Choroid plexus epithelial cell (primary cell): ENCODE results near the gene KIN.
"Not testable (repeated sequence)": the region's sequence is repeated elsewhere in the genome, so short reads cannot be mapped to it uniquely, and the experiment has no call there.

Experiments used
- DNase-seq: peaks from one replicate; pipeline ENCODE4 v3.0.0-alpha.2; 2010; ENCODE audit warnings: low read depth
- H3K4me3 ChIP-seq: 2 replicates; pipeline ENCODE4 v1.5.1; 2011; ENCODE audit warnings: low read depth, mild to moderate bottlenecking, control low read depth, low read length, moderate library complexity
- CTCF ChIP-seq: conservative IDR thresholded peaks from 2 replicates; pipeline ENCODE4 v1.5.1; 2011; ENCODE audit warnings: low read depth, mild to moderate bottlenecking, control low read depth, inconsistent platforms, low read length, moderate library complexity

Gene KIN

GRCh38 chr10:7824251-7824650 is 36.5 kb upstream of the KIN start:
- no peak overlapping the region for H3K4me3 ChIP-seq
- DNase-seq = no peak
- no peak for TF ChIP-seq CTCF

- DNase-seq = peak; percentile 67
- peak; percentile 63 for TF ChIP-seq CTCF
Observed at GRCh38 chr10:7819121-7819460, 31.3 kb upstream of the KIN start.

DNA sequence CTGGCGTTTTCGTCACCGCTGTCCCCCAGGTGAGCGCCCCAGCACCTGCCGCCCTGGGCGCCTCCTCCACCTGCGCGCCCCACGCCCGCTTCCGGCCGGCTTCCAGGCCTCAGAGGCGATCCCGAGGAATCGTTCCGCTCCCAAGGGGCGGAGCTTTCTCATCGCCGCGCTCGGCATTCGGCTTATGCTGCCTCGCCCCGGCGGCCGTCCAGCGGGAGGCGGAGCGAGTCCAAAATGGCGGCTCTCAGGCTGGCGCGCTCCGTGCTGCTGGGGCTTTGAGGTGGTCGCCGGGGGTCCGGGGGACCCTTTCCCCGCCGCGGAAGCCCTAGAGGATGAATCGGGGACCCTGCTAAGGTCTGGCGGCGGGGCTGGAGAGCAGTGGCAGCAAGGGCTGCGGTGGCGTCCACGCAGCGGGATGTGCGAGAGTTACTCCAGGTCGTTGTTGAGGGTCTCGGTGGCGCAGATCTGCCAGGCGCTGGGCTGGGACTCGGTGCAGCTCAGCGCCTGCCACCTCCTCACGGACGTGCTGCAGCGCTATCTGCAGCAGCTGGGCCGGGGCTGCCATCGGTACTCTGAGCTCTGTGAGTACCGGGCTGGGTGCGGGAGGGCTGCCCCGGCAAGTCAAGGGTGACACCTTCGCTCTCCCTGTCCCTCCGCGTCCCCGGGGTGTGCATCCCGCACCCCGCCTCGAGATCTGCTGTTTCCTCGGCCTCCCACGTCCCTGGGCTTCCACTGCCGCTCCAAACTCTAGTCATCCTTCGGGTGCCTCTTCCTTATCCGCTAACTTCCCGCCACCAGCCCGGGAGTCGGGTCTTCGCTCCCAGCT is 30.7 kb upstream of the KIN start, which contains the start of gene TAF3:
TSS of gene TAF3 (plus strand) at position 211 of the 826 bp plus-strand sequence. CDS start at position 416, 205 bp downstream.
- peak within 1 kb of the TSS; percentile 94 for H3K4me3 ChIP-seq
- peak; percentile 88 for DNase-seq

More at GRCh38 chr10:7819121-7819460, 31.3 kb upstream of the KIN start:
- H3K4me3 ChIP-seq = peak overlapping the region; percentile 94

DNA sequence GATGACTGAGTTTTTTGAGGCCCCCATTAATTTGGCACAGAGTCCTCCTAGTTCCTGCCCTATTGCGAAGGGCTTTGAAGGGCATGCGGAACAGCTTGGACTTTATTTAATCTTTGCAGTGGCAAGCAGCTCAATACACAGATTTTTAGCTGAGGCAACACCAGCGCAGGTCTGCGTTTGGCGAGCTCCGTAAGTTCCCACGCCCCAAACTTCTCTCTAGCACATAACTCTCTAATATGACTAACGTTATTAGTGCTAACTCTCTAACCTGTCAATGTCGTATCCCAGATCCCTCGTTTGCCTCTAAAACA is 30.1 kb upstream of the KIN start:
- DNase-seq = no peak
- H3K4me3 ChIP-seq = peak overlapping the region; percentile 94
- TF ChIP-seq CTCF = no peak

More for the DNA sequence above, 30.7 kb upstream of the KIN start, which contains the start of gene TAF3:
- no peak for TF ChIP-seq CTCF

- TF ChIP-seq CTCF = no peak
Observed at GRCh38 chr10:7817576-7817975, 29.8 kb upstream of the KIN start.

GRCh38 chr10:7813481-7813880 is 25.7 kb upstream of the KIN start:
- no peak overlapping the region for H3K4me3 ChIP-seq
- DNase-seq = no peak
- no peak for TF ChIP-seq CTCF

More at GRCh38 chr10:7817576-7817975, 29.8 kb upstream of the KIN start:
- DNase-seq = no peak
- H3K4me3 ChIP-seq = peak overlapping the region; percentile 94

- H3K4me3 ChIP-seq, DNase-seq: not testable (repeated sequence)
Observed at GRCh38 chr10:7811743-7812142, 23.9 kb upstream of the KIN start.
